Measurements from ENCODE around the gene SLC39A5.
"Not testable (repeated sequence)": the region's sequence is repeated elsewhere in the genome, so short reads cannot be mapped to it uniquely, and the experiment has no call there.

The SLC39A5 gene

GRCh38 chr12:56284263-56284662, 54.4 kb downstream of the SLC39A5 start:
- FAIRE-seq: not testable (repeated sequence)

- no peak for FAIRE-seq
Measured at GRCh38 chr12:56286044-56286830, 56.4 kb downstream of the SLC39A5 start.
